Hepatic stellate cell (primary cell): ENCODE data around the gene ADGRA1.
"Not testable (repeated sequence)": the region's sequence is repeated elsewhere in the genome, so short reads cannot be mapped to it uniquely, and the experiment has no call there.

ENCODE experiments used
- DNase-seq: peaks from one replicate; pipeline ENCODE4 v3.0.0; 2011; ENCODE audit warnings: low spot score

Gene ADGRA1

GRCh38 chr10:133128126-133129070 lies 40.7 kb downstream of the ADGRA1 start:
- DNase-seq = no peak

- no peak for DNase-seq
Observed at GRCh38 chr10:133129071-133129858, 41.5 kb downstream of the ADGRA1 start.

GRCh38 chr10:133129859-133130495 lies 42.3 kb downstream of the ADGRA1 start:
- no peak for DNase-seq

- no peak for DNase-seq
Observed at GRCh38 chr10:133130602-133131001, 42.9 kb downstream of the ADGRA1 start.

- no peak for DNase-seq
Observed at GRCh38 chr10:133131053-133131452, 43.3 kb downstream of the ADGRA1 start.

- DNase-seq = no peak
Observed at GRCh38 chr10:133131734-133132472, 44.2 kb downstream of the ADGRA1 start.

- no peak for DNase-seq
Observed at GRCh38 chr10:133132473-133133291, 45.0 kb downstream of the ADGRA1 start.

GRCh38 chr10:133133471-133134231 lies 45.9 kb downstream of the ADGRA1 start:
- no peak for DNase-seq

- no peak for DNase-seq
Observed at GRCh38 chr10:133134411-133135115, 46.8 kb downstream of the ADGRA1 start.

- no peak for DNase-seq
Observed at GRCh38 chr10:133135116-133135465, 47.4 kb downstream of the ADGRA1 start.

GRCh38 chr10:133137486-133138145 lies 49.9 kb downstream of the ADGRA1 start:
- DNase-seq = not testable (repeated sequence)

- no peak for DNase-seq
Observed at GRCh38 chr10:133139551-133140065, 51.9 kb downstream of the ADGRA1 start.

GRCh38 chr10:133140417-133141143 lies 52.9 kb downstream of the ADGRA1 start:
- no peak for DNase-seq

- DNase-seq = no peak
Observed at GRCh38 chr10:133141144-133141957, 53.6 kb downstream of the ADGRA1 start.

GRCh38 chr10:133141958-133142340 lies 54.2 kb downstream of the ADGRA1 start:
- no peak for DNase-seq

- no peak for DNase-seq
Observed at GRCh38 chr10:133142523-133143199, 54.9 kb downstream of the ADGRA1 start.

GRCh38 chr10:133143200-133143533 lies 55.4 kb downstream of the ADGRA1 start:
- no peak for DNase-seq
